ENCODE measurements around the gene DECR2.

Gene DECR2

GRCh38 chr16:373848-374615 is 27.7 kb upstream of the DECR2 start (continued):
- TF ChIP-seq ZNF561 (tag by site-specific recombination; IDR thresholded peaks at IDR 0.05; ENCODE audit: borderline replicate concordance) (no peak), RBAK (tag by site-specific recombination; IDR thresholded peaks at IDR 0.05) (no peak), ZFP69B (tag by site-specific recombination; IDR thresholded peaks at IDR 0.05) (no peak), ZNF138 (tag by site-specific recombination; IDR thresholded peaks at IDR 0.05; ENCODE audit: borderline replicate concordance) (no peak), ZNF184 (tag by site-specific recombination; IDR thresholded peaks at IDR 0.05) (no peak), BCL6B (tag by site-specific recombination; IDR thresholded peaks at IDR 0.05) (no peak), SCRT2 (tag by site-specific recombination; IDR thresholded peaks at IDR 0.05) (no peak), BCL11A (tag by site-specific recombination; IDR thresholded peaks at IDR 0.05; ENCODE audit: low read depth) (no peak), MZF1 (tag by site-specific recombination; IDR thresholded peaks at IDR 0.05; ENCODE audit: borderline replicate concordance) (no peak), ZNF324 (tag by site-specific recombination; IDR thresholded peaks at IDR 0.05) (no peak)

GRCh38 chr16:374616-374926 is 27.1 kb upstream of the DECR2 start:
- Histone ChIP-seq H3K4me3 (ENCODE audit: low read depth, low read length) (no peak overlapping the region), H3K36me3 (ENCODE audit: control insufficient read depth in 2 of 2, insufficient read depth in 1 of 2, low read length in 2 of 2) (peaks cover 0 to 60% of the 10 kb centered on the region in 2 experiments; a peak in 1 of 3 replicates), H3K9me3 (ENCODE audit: control insufficient read depth, insufficient read depth, low read depth, low read length) (no peaks in the 10 kb centered on the region), H3K4me1 (ENCODE audit: control insufficient read depth, insufficient read depth, low read length) (peaks cover 2% of the 10 kb centered on the region; the same call in 1 of the 2 replicates), H3K27ac (ENCODE audit: extremely low read depth, low read depth, low read length) (no peak overlapping the region)
- CTCF ChIA-PET: interaction anchor here (1.0 kb wide), 1 partner anchor 278 kb away, joined by 6 read pairs; no protein-coding TSS in a partner anchor
- POLR2A ChIA-PET: no interaction called here
- no peak for TF ChIP-seq ZNF514 (tag by site-specific recombination; IDR thresholded peaks at IDR 0.05)
- TF ChIP-seq SP7 (tag by site-specific recombination; IDR thresholded peaks at IDR 0.05): no peak
- TF ChIP-seq HIC1 (tag by site-specific recombination; IDR thresholded peaks at IDR 0.05): no peak
- TF ChIP-seq ZNF140 (tag by site-specific recombination; IDR thresholded peaks at IDR 0.05): no peak
- no peak for TF ChIP-seq ZBTB49 (tag by site-specific recombination; IDR thresholded peaks at IDR 0.05; ENCODE audit: low read depth)
- TF ChIP-seq PRDM6 (tag by site-specific recombination; IDR thresholded peaks at IDR 0.05): no peak
- no peak for TF ChIP-seq OVOL3 (tag by site-specific recombination; IDR thresholded peaks at IDR 0.05)
- no peak for TF ChIP-seq OSR2 (tag by site-specific recombination; IDR thresholded peaks at IDR 0.05)
- no peak for TF ChIP-seq SALL2 (tag by site-specific recombination; IDR thresholded peaks at IDR 0.05; ENCODE audit: borderline replicate concordance)
- TF ChIP-seq ZNF624 (tag by site-specific recombination; IDR thresholded peaks at IDR 0.05): no peak
- no peak for TF ChIP-seq ZNF621 (tag by site-specific recombination; IDR thresholded peaks at IDR 0.05)
